Activated CD4-positive, alpha-beta T cell treated with anti-CD3 and anti-CD28 coated beads, Interleukin-2, Interleukin-6, amounts not matched to agents 100 ng/mL and 50 ng/mL, durations not matched to agents 16 hours and 8 hours (primary cell): ENCODE data around the gene HOXB2.

Experiments
- DNase-seq: peaks from one replicate; pipeline ENCODE4 v3.0.0-alpha.2; 2020

HOXB2 gene

DNA sequence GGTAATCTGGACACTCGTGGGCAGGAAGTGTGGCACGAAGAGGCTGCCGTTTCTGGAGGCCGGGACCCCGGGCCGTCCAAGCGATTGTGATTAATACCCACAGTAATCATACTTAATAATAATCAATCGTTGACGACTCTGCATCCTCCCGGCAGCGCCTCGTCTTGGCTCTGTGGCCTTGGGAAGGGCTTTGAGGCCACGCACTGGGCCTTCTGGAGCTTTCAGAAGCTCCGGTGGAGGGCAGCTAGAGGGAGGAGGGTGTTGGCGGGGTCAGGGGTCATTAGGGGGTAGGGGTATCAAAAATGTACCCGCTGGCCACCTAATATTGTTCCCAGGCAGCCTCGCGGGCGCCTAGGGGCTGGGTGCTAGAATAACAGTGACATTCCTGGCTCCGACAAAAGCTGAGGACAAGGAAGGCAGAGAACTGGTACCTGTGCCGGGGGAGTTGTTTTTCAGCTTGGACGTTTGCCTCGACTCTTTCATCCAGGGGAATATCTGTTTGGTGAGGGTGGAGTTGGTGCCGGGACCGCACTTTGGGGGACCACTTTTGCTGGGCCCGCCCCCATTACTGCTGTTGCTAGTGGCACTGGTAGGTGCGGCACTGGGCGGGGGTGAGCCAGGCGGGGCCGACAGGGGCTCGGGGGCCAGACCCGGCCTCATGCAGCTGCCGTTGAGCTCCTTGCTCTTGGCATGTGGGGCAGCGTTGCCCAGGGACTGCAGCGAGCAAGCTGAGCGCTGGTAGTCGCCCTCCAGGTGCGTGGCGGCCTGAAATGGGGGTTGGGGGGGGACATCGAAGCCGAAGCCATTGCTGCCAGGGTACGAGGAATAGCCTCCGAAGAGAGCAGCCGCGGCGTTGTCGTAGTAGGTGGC is 6.9 kb upstream of the HOXB2 start:
- DNase-seq = no peak

DNA sequence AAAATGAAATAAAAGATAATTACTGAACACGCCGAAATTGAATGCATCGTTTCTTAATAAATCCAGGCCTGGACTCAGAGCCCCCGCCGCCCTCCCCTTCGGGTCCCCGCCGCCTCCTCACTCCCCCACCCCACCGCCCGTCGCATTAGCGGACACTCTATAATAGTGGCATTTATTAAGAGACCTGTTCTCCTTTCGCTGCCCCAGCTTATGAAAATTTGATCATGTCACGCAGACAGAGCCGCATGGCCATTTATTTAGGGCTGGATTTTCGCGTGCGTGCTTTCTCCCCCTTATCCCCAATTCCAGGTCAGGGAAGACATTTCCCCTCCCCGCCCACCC is 6.3 kb upstream of the HOXB2 start:
- DNase-seq = no peak

DNA sequence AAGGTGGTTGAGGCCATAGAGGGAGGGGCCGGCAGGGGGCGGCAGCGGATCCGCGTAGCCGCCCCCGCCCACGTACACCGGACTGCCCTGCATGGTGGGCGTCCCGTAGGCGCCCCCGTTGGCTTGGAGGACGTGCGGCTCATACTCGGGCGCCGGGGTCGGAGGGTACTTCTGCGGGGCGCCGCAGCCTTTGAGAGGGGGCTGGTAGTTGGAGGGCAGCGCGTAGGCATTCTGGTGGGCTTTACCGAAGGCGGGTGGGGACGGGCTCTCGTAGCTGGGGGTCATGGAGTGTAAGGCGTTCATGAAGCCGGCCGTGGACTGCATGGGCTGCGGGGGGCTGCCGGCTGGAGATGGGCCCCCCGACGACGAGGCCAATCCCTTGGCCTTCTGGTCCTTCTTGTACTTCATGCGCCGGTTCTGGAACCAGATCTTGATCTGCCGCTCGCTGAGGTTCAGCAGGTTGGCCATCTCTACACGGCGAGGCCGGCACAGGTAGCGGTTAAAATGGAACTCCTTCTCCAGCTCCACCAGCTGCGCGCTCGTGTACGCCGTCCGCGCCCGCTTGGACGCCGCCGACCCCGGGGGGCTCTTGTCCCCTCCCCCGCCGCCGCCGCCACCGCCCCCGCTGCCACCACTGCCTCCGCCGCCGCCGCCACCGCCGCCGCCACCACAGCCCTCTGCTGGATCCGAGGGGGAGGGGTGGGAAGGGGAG is 5.7 kb upstream of the HOXB2 start:
- DNase-seq = no peak

DNA sequence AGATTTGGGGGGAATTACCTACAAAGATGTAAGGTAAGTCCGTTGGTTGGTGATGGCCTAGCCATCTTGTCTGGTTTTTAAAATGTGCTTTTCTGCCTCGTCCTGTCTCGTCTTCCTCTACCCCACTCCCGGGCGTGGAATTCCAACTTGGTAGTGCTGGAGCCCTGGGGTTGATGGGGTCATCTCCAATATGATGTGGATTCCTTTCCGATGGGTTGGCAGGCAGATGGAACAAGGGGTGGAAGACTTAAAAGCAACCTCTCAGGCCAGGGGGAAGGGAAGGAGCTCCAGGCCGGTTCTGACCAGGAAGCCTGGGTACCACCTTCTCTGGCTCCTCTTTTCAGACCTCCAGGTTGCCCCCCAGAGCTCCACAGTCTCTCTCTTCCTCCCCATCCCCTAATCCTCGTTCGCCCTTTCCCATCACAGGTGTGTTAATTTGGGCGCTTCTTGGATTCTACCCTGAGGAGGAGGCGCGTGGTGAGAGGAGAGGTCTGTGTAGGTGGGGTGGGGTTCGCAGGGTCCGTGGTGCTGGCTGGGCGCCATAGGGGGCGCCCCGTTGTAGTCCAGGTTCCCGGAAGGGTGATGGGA is 5.1 kb upstream of the HOXB2 start:
- no peak for DNase-seq

DNA sequence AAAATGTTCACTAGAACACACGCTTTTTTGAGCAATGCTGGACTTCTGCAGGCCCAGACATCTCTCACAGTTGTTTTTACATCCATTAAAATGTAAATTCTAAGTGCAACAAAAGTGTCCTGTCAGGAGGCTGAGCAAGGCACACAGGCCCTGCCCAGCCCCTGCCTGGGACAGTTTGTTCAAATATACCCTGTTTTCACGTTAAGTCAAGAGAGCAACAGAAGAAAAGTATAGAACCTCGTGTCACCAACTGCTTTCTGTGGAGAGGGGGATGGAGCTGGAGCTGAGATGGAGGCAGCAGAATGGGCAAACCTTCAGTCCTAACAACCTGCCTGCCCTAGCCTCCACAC is 4.3 kb upstream of the HOXB2 start:
- no peak for DNase-seq

DNA sequence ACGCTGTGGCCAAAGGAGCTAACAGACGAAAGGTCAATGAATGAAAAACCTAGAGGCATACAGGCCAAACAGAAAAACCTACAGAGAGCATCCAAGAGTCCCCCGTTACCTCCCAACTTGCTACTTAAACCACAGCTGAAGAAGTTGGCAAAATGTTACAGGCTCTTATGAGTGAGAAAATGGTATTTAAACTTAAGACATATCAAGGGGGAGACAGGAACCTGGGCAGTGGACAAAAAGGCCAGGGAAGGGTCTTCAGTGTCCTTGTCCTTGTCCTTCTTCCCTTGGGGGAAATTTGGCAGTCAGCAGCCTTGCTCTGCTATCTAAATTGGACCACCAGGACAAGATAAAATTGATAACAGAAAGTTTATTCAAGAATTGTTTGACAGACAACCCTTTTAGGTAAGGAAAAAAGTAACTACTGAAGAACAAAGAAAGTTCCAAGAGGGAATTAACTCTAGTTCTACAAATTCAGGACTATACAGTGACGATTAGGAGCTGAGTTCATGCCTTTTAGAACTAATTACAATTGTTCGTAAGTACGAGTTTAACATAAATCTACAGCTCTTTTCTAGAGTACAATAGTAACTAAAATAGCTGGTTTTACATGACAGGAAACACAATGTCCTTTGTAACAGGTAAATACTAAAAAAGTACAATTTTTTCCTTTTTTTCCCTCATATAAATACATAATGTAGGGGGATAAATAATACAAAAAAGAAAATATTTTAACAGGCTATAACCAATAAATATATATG is 3.8 kb upstream of the HOXB2 start:
- DNase-seq = no peak

GRCh38 chr17:48547808-48548522 is 3.1 kb upstream of the HOXB2 start:
- DNase-seq = peak; percentile 55

DNA sequence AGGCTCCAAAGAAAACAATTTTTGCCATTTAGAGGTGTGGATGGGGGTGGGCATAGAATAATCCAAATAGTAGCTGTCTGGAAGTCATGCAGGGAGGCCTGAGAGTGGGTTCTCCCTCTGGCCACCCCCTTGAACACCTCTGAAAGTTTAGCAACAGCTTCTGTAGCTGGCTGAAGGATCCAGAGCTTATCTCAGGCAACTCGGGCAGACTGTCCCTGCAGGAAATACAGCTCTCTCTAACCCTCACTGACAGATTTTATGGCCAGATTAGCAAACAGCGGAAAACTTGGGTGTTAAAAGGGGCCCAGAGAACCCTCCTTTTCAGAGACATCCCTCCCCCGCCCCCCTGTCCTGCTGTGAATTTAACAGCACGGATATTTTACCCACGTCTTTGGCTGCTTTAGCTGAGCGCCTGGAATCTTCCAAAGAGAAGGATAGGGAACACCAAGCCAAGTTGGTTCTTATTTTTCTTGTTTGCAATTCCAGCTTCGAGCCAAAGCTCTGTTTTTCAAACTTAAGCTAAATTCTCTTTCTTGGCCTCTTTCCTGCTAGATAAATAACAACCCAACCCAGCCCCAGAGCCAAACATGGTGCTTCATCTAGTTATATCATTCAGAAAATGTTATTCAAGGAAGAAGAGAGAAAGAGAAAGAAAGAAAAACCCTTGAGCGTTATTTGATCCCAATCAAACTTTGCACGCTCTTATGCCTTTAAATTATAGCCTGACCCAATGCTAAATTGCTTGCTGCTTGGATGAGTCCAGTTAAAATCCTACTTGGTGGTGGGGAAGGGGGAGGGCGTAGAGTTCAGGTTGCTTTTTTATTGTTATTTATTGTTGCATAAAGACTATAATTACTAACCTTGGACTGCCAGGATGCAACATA is 2.3 kb upstream of the HOXB2 start:
- peak; percentile 42 for DNase-seq

DNA sequence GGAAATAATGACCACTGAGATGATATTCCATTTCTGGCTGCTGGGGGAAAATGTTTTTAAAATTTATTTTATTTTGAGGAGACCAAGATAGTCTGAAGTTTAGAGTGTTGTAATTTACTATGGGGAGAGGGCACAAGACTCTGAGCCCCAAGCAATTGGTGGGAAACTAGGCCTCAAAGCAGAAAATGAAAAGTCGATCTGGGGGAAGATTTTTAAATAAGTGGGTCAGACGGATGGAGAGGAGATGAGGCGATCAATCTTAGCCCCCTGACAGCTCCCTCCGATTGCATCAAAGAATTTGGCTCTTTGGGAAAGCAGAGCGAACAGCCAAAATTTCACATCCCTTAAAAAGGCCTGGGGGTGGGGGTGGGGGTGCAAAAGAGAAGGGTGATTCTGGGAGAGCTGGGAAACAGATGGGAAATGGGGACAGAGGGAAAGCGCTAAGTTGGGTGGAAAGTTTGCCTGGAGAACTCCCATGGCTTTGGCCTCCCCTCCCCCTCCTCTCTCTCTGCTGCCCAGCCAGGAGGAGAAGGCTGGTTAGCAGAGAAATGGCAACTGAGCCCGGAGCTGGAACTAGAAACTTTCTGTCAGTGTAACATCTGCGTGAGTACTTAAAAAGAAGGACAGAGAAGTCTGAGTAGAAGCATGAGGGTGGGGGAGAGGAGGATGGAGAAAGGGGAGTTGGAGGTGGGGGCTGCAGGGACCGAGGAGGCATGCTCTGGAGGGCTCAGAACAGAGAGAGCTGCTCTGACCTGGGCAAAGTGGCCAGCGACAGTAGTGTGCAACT is 1.4 kb upstream of the HOXB2 start:
- no peak for DNase-seq

DNA sequence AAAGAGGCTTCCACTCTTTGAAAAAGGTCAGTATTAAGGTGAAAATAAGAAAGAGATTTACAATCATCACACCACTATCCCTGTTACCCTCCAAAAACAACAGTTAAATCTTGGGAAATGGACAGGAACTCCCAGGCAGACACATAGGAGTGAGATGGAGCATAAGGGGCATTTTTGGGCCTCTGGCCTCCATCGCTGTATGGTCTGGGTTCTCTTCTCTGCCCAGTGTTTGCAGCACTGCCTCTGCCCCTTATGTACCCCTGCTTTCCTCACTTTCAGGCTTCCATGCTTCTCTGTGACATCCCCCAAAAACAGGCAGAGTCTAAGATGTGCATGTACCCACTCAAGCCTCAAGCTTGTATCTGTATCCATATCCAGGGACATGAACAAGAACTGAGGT is 630 bp upstream of the HOXB2 start:
- no peak for DNase-seq

GRCh38 chr17:48544349-48545021 is 424 bp downstream of the HOXB2 start:
- DNase-seq = peak; percentile 62

DNA sequence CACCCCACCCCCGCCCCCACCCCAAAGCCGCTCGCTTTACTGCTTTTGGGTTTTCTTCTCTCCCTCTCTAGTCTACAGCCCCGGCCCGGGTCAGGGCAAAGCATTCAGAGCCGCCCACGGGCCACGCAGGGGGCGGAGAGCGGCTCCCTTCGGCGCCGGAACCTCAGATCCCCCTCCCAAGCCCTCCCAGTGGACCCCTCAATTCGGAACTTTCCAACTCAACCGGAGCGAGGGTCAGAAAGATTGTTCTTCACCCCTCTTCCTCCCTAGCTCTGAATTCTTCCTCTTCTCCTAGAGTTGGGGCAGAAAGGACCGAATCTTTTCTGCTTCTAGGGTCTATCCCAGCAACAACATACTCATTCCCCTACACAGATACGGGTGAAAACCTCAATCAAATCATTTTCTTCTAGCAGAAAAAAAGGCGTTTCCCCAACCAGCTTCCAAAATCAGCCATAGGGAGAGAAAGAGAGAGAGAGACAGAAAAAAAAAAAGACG is 1.0 kb downstream of the HOXB2 start:
- DNase-seq = no peak

DNA sequence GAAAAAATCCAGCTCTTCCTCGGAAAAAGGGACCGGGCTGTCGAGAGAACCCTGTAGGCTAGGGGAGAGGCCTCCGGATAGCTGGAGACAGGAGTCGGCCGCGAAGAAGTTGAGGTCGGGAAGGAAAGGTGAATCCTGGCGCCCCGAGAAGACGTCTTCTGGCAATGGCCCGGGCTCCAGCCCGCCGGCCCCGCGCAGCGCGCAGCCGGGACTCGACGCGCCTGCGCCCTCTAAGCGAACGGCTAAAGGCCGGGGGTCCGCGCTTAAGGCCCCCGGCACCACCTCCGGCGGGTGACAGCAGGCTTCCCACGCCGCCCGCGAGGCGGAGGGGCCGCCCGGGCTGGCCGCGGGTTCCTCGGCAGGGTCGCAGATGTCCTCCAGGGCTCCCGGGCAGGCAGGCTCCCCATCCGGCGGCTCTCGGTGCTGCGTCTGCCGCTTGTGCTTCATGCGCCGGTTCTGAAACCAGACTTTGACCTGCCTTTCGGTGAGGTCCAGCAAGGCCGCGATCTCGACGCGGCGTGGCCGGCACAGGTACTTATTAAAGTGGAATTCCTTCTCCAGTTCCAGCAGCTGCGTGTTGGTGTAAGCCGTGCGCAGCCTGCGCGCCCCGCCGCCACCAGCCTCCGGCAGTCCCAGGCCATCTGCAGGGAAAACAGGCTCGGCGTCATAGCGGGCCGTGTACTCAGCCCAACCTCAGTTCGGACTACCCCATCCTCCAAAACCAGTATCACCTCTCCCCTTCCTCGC is 1.6 kb downstream of the HOXB2 start:
- DNase-seq = peak; percentile 76

DNA sequence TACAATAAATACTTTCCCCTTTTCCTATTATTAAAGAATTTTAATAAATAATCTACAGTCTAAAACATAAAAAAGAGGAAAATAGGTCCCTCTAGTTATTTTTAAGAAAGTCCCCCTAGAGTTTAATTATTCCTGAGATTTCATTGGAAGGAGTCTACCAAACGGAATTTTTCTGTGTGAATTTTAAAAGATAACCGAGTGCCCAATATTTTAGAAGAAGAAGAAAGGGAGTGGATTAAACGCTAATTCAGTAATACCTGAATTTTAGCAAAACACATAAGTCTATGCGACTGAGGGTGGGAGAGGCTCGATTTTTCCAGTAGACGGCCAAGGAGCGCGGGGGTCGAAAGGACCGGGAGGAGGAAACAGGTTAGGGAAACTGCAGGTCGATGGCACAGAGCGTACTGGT is 2.2 kb downstream of the HOXB2 start:
- DNase-seq = no peak

GRCh38 chr17:48542114-48542656 is 2.7 kb downstream of the HOXB2 start:
- peak; percentile 53 for DNase-seq

- peak; percentile 43 for DNase-seq
Observed at GRCh38 chr17:48541577-48542113, 3.3 kb downstream of the HOXB2 start.

- peak; percentile 21 for DNase-seq
Observed at GRCh38 chr17:48541036-48541576, 3.8 kb downstream of the HOXB2 start.

GRCh38 chr17:48540213-48540612 is 4.7 kb downstream of the HOXB2 start:
- DNase-seq = no peak
